Immature natural killer cell (primary cell): ENCODE results near the gene FBXO8. TPM values are rescaled to one million over a fixed set of nuclear protein-coding genes. Genes with fewer than 3 reads are reported as not detected.

Experiments used
- DNase-seq, 3 donors: peaks; one replicate each; pipeline ENCODE4 v3.0.0; 2022; ENCODE audit warnings: mixed read lengths in 1 of 3
- H3K27ac Mint-ChIP-seq, 6 donors: one replicate each; pipeline ENCODE4 v1.8.0; 2020; ENCODE audit warnings: mixed read lengths in 6 of 6, mild to moderate bottlenecking in 5 of 6, inconsistent platforms in 4 of 6, moderate library complexity in 3 of 6
- H3K27me3 Mint-ChIP-seq, 3 donors: one replicate each; pipeline ENCODE4 v1.8.0; 2020 to 2021; ENCODE audit warnings: low read depth in 3 of 3, mild to moderate bottlenecking in 3 of 3, mixed read lengths in 3 of 3, moderate library complexity in 3 of 3, inconsistent platforms in 1 of 3
- H3K36me3 Mint-ChIP-seq, 3 donors: one replicate each; pipeline ENCODE4 v1.8.0; 2020; ENCODE audit warnings: mixed read lengths in 3 of 3, inconsistent platforms in 2 of 3, mild to moderate bottlenecking in 2 of 3
- H3K4me1 Mint-ChIP-seq, 2 donors: one replicate each; pipeline ENCODE4 v1.8.0; 2020; ENCODE audit warnings: inconsistent platforms in 2 of 2, mild to moderate bottlenecking in 2 of 2, mixed read lengths in 2 of 2, moderate library complexity in 1 of 2
- H3K4me3 Mint-ChIP-seq, 5 donors: one replicate each; pipeline ENCODE4 v1.8.0; 2020; ENCODE audit warnings: mild to moderate bottlenecking in 5 of 5, mixed read lengths in 5 of 5, inconsistent platforms in 3 of 5, moderate library complexity in 3 of 5
- H3K9me3 Mint-ChIP-seq, 6 donors: one replicate each; pipeline ENCODE4 v1.8.0; 2020; ENCODE audit warnings: mild to moderate bottlenecking in 6 of 6, mixed read lengths in 6 of 6, inconsistent platforms in 4 of 6, moderate library complexity in 3 of 6
- polyA plus RNA-seq, 3 donors: library from polyadenylated mRNA; unstranded; fragments of 300-500 nt; fragmentation: Illumina TruSeq; gene quantifications; one replicate each; pipeline ENCODE4 v1.2.3, GENCODE V29; 2021

FBXO8 gene
- polyA plus RNA-seq, 3 donors from 2014 or later = 8.3 to 28.1 (median 10.3) TPM

DNA sequence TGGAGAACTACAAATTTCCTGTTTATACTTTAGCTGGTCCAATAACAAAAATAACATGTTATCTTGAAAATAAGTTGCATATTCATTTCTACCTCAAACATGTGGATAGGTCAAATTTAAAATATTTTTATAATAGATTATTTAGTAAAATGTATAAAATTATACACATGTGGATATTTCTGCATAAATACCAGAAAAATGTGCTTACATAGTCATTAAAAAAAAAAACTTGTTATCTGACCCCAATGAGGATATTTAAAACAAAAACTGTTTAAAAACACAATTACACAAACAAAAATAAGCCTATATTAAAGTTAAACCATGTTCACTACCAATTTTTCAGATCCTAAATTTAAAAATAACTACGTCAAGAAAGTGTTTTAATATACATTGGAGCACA, 28.1 kb downstream of the FBXO8 start:
- H3K4me1 Mint-ChIP-seq = peaks cover 2 to 14% of the 10 kb centered on the region in 2 donors
- no peak for DNase-seq
- no peak overlapping the region for H3K4me3 Mint-ChIP-seq
- no peaks in the 10 kb centered on the region for H3K27me3 Mint-ChIP-seq
- H3K27ac Mint-ChIP-seq = no peak overlapping the region
- H3K9me3 Mint-ChIP-seq = no peaks in the 10 kb centered on the region
- H3K36me3 Mint-ChIP-seq = peaks cover 0 to 15% (median 0%) of the 10 kb centered on the region in 3 donors

DNA sequence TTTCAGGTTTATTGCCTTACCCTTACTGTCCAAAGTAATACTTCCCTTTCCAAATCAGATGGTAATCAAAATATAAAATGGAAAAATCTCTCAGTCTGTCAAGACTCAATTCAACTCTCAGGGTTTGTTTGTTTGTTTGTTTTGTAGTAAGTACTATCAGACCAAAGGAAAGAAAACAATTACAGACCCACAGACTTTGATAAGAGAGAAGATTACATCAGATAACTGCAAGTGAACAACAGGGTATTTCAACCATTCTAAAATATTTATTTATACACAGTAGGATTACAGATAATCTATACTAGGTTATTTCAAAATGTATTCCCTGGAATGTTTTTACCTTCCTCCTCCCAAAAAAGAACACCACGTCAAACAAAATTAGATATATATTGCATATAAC, 28.9 kb downstream of the FBXO8 start:
- H3K36me3 Mint-ChIP-seq = peaks cover 0 to 15% (median 0%) of the 10 kb centered on the region in 3 donors
- no peaks in the 10 kb centered on the region for H3K27me3 Mint-ChIP-seq
- no peaks in the 10 kb centered on the region for H3K9me3 Mint-ChIP-seq
- H3K4me3 Mint-ChIP-seq = no peak overlapping the region
- peaks cover 2 to 9% of the 10 kb centered on the region in 2 donors for H3K4me1 Mint-ChIP-seq
- no peak for DNase-seq
- no peak overlapping the region for H3K27ac Mint-ChIP-seq

DNA sequence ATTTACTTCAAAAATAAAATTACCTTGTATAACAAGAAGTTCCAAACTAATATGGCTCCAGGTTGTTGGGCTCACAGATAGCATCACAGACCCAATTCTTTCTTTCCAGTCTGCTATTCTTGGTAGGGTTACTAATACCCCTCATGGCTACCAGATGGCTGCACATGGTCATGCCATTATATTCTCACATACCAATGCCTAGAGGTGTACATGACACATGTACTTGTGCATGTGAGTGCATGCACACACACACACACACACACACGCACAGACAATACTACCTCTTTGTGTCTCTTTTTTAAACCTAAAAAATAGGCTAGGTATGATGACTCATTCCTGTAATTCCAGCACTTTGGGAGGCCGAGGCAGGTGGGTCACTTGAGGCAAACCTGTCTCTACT, 31.1 kb downstream of the FBXO8 start:
- Mint-ChIP-seq H3K4me1 (peaks cover 2 to 9% of the 10 kb centered on the region in 2 donors), H3K36me3 (peaks cover 0 to 11% (median 0%) of the 10 kb centered on the region in 3 donors), H3K4me3 (no peak overlapping the region), H3K27me3 (no peaks in the 10 kb centered on the region), H3K9me3 (no peaks in the 10 kb centered on the region), H3K27ac (no peak overlapping the region)
- no peak for DNase-seq

DNA sequence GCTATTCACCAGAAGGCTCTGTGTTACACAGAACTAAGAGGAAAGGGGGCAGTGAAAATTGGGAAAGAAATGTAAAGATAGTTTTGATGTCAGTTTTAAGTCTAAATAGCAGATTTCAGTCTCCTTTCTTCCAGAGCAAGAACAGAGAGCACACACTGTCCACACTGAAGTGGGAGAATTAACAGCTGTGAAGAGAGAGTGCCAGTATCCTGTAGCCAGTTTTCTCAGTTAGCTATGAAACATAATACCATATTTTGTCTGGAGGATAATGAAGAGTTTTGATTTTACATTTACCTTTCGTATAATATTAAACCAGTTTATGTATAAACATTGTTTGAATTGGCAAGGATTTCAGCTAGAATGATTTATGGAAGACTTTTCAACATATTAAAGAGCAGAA, 35.1 kb downstream of the FBXO8 start:
- Mint-ChIP-seq H3K27ac (no peak overlapping the region), H3K4me3 (no peak overlapping the region), H3K4me1 (peaks cover 2 to 4% of the 10 kb centered on the region in 2 donors), H3K27me3 (no peaks in the 10 kb centered on the region), H3K36me3 (no peaks in the 10 kb centered on the region), H3K9me3 (no peaks in the 10 kb centered on the region)
- no peak for DNase-seq

DNA sequence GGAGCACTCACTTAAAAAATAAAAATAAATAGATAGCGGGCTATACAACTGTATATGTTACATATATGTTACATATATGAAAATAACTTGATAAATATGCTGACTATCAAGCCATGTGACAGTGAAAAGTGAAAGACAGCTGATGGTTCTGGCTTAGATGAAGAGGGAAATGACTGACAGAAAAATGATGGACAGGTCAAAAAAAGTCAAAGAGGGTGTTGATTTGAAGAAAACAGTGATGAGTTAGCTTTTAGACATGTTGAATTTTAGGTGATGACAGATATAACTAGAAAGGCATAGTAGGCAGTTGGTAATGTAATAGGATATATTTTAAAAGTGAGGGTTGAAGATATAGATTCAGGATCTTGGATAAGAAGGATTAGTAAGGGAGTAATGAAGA, 37.8 kb downstream of the FBXO8 start:
- peaks cover 0 to 5% of the 10 kb centered on the region in 2 donors for H3K4me1 Mint-ChIP-seq
- no peaks in the 10 kb centered on the region for H3K27me3 Mint-ChIP-seq
- no peak overlapping the region for H3K27ac Mint-ChIP-seq
- no peak for DNase-seq
- H3K4me3 Mint-ChIP-seq = no peak overlapping the region
- no peaks in the 10 kb centered on the region for H3K9me3 Mint-ChIP-seq
- no peaks in the 10 kb centered on the region for H3K36me3 Mint-ChIP-seq

DNA sequence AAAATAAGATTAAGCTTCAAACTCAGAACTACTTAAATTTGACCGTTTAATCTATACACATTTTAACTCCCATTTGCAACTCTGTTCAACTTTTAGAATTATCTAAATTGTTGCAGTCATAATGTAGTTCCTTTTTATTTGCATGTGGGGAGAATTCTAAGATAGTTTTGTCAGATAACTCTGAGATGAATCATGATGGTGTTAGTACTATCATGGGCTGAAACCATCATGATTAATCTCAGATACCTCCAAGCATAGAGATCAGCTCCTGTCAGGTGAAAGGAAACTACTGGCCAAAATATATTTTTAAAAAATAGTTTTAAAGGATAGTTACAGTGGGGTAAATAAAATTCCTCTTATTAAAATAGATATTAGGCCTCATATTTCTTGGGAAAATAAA, 39.0 kb downstream of the FBXO8 start:
- DNase-seq = no peak
- Mint-ChIP-seq H3K36me3 (peaks cover 0 to 3% (median 0%) of the 10 kb centered on the region in 3 donors), H3K4me3 (no peak overlapping the region), H3K4me1 (peaks cover 0 to 5% of the 10 kb centered on the region in 2 donors), H3K9me3 (no peaks in the 10 kb centered on the region), H3K27ac (no peak overlapping the region), H3K27me3 (no peaks in the 10 kb centered on the region)

DNA sequence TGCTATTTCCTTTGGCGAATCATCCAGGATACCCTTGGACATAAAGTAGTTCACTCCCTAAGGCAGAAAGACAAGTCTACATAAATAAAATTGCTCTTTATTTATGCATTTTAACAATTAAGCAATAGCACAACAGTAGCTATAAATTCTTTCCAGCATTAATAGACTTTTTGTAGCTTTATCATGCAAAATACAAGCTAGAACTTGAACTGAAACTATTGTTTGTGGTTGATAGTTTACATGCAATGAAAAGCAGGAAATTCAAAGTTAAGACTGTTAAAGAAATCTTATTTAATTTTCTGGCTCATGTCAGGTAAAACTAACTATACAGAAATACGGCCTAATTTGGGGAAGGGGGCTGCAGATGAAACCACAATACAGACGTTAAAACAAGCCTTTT, 42.3 kb downstream of the FBXO8 start:
- H3K36me3 Mint-ChIP-seq = peaks cover 3 to 6% (median 4%) of the 10 kb centered on the region in 3 donors
- peaks cover 0 to 5% of the 10 kb centered on the region in 2 donors for H3K4me1 Mint-ChIP-seq
- DNase-seq = no peak
- no peak overlapping the region for H3K4me3 Mint-ChIP-seq
- H3K27ac Mint-ChIP-seq = no peak overlapping the region
- no peaks in the 10 kb centered on the region for H3K27me3 Mint-ChIP-seq
- H3K9me3 Mint-ChIP-seq = no peaks in the 10 kb centered on the region

DNA sequence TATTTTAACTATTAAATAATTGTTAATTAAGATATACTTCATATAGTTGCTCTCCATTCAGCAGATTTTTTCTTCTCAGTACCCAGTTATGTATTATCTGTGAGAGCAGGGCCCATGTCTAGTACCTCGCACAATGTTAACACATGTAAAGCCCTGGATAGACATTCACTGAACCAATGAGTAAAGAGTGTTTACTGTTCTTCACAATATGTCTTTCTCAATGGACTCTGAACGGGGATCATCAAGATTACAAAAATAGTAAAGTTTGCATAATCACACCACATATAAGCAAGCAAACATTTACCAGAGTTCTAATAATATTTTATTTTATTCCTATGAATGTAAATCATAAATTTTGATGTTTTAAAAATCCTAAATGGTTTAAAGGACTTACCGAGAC, 47.1 kb downstream of the FBXO8 start:
- no peaks in the 10 kb centered on the region for H3K27me3 Mint-ChIP-seq
- peaks cover 16 to 19% (median 17%) of the 10 kb centered on the region in 3 donors for H3K36me3 Mint-ChIP-seq
- no peak for DNase-seq
- H3K4me3 Mint-ChIP-seq = no peak overlapping the region
- H3K27ac Mint-ChIP-seq = no peak overlapping the region
- H3K9me3 Mint-ChIP-seq = no peaks in the 10 kb centered on the region
- peaks cover 0 to 4% of the 10 kb centered on the region in 2 donors for H3K4me1 Mint-ChIP-seq

DNA sequence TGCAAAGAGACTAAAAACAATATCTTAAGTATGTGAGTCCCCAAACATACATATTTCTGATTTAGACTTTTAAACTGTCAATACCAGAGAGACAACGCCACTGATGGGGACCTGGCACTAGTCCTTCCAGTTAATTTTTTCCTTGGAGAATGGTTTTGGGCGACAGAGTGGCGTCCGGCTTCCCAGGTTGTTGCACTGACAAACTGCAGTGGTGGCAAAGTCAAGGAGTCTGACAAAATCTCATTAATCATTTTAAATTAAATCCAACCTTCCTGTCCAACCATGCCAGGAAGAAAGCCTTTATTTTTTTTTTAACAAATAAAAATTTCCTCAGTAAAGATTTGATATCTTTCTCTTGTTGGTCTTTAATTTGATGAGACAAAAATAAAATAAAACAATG, 52.8 kb downstream of the FBXO8 start:
- H3K27ac Mint-ChIP-seq = no peak overlapping the region
- peaks cover 0 to 5% (median 2%) of the 10 kb centered on the region in 3 donors for H3K27me3 Mint-ChIP-seq
- no peak overlapping the region for H3K4me3 Mint-ChIP-seq
- DNase-seq = no peak
- H3K9me3 Mint-ChIP-seq = no peaks in the 10 kb centered on the region
- H3K4me1 Mint-ChIP-seq = no peaks in the 10 kb centered on the region
- H3K36me3 Mint-ChIP-seq = peaks cover 7 to 11% (median 11%) of the 10 kb centered on the region in 3 donors

DNA sequence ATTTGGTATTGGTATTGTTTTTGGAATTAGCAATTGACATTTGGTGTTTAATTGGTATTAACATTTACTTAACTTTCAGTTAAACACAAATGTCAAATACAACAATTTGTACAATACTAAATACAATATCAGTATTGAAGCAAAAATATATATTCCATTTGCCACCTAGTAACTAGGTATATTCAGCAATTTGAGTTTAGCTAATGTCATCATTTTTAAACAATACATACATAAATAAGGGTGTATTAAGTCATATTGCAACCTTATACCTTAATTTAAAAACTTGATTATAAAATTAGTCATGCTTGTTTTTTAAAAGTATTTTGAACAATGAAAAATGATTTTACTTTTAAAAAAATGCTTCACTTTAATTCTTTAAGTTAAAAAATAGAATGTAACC, 53.3 kb downstream of the FBXO8 start:
- Mint-ChIP-seq H3K4me3 (no peak overlapping the region), H3K36me3 (peaks cover 7 to 11% (median 9%) of the 10 kb centered on the region in 3 donors), H3K9me3 (peaks cover 0 to 2% (median 0%) of the 10 kb centered on the region in 6 donors), H3K27me3 (peaks cover 0 to 5% (median 2%) of the 10 kb centered on the region in 3 donors), H3K4me1 (no peaks in the 10 kb centered on the region), H3K27ac (no peak overlapping the region)
- no peak for DNase-seq

DNA sequence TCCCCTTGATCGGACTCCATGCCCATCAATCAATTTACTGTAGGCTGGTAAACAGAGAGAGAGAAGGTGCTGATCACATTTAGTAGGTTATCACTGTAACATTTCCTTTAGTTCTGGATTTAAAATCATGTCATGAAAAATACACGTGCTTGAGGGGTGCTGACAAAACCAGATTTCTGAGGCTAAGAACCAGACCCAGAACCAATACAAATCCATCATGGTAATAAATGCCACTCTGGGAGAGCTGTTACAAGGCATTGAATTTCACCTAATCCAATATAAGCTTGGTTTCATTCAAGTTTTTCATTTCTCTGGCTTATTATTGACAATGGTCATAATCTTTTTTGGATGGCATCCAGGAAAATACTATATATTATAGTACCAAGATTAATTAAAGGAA, 54.5 kb downstream of the FBXO8 start:
- no peaks in the 10 kb centered on the region for H3K4me1 Mint-ChIP-seq
- H3K27ac Mint-ChIP-seq = no peak overlapping the region
- H3K4me3 Mint-ChIP-seq = no peak overlapping the region
- peaks cover 0 to 2% (median 0%) of the 10 kb centered on the region in 6 donors for H3K9me3 Mint-ChIP-seq
- H3K36me3 Mint-ChIP-seq = peaks cover 6 to 9% (median 9%) of the 10 kb centered on the region in 3 donors
- peaks cover 0 to 5% (median 2%) of the 10 kb centered on the region in 3 donors for H3K27me3 Mint-ChIP-seq
- DNase-seq = no peak

DNA sequence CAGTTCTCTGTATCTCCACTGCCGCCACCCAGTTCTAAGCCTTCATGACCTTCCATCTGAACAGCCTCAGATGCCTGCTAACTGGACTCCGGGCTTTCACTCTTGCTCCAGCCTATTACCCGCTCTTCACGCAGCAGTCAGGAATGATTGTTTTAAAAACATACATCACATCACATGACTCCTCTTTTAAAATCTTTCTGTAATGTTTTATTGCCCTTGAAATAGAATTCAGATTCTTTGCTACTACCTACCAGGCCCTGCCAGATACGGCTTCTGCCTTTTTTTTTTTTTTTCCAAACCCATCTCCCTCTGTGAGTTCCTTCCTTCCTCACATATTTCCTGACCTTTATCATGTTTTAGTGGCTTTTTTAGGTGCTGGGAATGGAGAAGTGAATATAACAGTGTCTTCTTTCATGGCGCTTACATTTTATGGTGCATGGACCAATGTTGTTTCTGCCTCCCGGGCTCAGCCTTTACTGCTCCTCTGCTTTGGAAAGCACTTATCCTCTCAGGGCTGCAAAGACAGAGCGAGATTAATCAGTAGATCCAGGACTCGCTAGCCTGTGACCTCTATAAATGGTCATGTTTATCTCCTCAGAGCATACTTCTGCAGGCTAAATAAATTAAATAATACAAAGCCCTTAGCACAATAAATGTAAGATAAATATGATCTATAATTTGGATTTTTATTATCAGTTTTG, 58.0 kb downstream of the FBXO8 start:
- peaks cover 0 to 2% (median 0%) of the 10 kb centered on the region in 6 donors for H3K9me3 Mint-ChIP-seq
- H3K27me3 Mint-ChIP-seq = peaks cover 2 to 5% (median 2%) of the 10 kb centered on the region in 3 donors
- H3K4me3 Mint-ChIP-seq = no peak overlapping the region
- DNase-seq = no peak
- H3K27ac Mint-ChIP-seq = no peak overlapping the region
- H3K4me1 Mint-ChIP-seq = no peaks in the 10 kb centered on the region
- no peaks in the 10 kb centered on the region for H3K36me3 Mint-ChIP-seq

DNA sequence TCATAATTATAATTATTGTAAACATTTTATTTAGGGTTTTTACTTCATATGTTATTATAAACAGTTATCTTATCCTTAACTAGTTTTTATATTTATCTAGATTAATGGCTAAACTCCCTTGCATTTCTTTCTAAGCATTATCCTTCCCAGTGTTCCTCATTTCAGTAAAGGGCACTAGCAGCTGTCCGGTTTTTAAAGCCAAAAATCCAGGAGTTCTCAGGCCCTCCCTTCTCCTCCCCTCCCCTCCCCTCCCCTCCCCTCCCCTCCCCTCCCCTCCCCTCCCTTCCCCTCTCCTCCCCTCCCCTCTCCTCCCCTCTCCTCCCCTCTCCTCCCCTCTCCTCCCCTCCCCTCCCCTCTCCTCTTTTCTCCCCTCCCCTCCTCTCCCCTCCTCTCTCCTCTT, 58.9 kb downstream of the FBXO8 start:
- Mint-ChIP-seq H3K27me3 (peaks cover 2 to 5% (median 4%) of the 10 kb centered on the region in 3 donors), H3K4me3 (no peak overlapping the region), H3K9me3 (peaks cover 0 to 2% (median 0%) of the 10 kb centered on the region in 6 donors), H3K4me1 (no peaks in the 10 kb centered on the region), H3K27ac (no peak overlapping the region), H3K36me3 (no peaks in the 10 kb centered on the region)
- no peak for DNase-seq

DNA sequence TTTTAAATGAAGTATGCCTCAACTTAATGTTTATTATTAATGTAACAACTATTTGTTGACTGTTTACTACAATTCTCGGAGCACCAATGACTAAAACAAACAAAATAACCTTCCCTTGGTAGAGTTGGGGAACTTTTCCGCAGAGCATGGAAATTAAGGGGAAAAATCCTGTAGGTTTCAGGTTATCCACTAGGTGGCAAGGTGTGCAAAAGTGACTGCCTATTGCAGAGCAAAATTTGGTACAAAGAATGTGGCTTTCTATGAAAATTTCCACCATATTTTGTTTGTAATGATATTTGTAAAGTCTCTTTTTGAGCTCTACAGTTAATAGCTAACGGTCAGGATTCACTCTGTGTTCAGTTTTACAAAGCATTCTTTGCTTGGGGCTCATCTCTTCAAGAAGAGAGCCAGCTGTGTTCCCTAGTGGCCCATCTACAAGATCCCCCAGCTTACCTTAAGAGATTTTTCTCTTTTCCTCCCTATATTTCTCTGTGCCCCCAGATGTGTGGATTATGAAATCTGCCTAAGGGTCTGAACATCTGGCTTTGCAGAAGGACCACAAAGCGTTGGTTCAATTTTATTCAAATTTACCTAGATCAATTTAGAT, 61.1 kb downstream of the FBXO8 start:
- DNase-seq = peak in 2 of 3 donors; percentile 7 to 21
- Mint-ChIP-seq H3K27me3 (peaks cover 8 to 17% (median 9%) of the 10 kb centered on the region in 3 donors), H3K9me3 (peaks cover 0 to 2% (median 0%) of the 10 kb centered on the region in 6 donors), H3K36me3 (peaks cover 0 to 2% (median 0%) of the 10 kb centered on the region in 3 donors), H3K4me3 (no peak overlapping the region), H3K27ac (no peak overlapping the region), H3K4me1 (peaks cover 9 to 18% of the 10 kb centered on the region in 2 donors)
